SK-N-MC (cell line): ENCODE results near the gene TMEM81.

Experiments used
- EZH2 ChIP-seq: fragments of 200-600 bp; sonication (generic); IDR thresholded peaks from one replicate; pipeline ENCODE4 v1.6.1; 2017; ENCODE audit warnings: antibody characterized with exemption
- FOXP2 ChIP-seq: optimal IDR thresholded peaks from 2 replicates; pipeline ENCODE3; 2011; ENCODE audit warnings: mild to moderate bottlenecking, moderate library complexity; ENCODE audit not compliant: insufficient read depth; ENCODE audit errors: extremely low read length, control extremely low read depth
- POLR2AphosphoS5 ChIP-seq: IDR thresholded peaks from 2 replicates; pipeline ENCODE4 v1.6.1; 2012; ENCODE audit warnings: mild to moderate bottlenecking, low read depth, low read length, borderline replicate concordance

- TF ChIP-seq POLR2AphosphoS5 (no peak), EZH2 (no peak), FOXP2 (no peak)
Measured at GRCh38 chr1:205095422-205095821, 11.2 kb upstream of the TMEM81 start.
